ENCODE data around the gene MTMR2.

DNA sequence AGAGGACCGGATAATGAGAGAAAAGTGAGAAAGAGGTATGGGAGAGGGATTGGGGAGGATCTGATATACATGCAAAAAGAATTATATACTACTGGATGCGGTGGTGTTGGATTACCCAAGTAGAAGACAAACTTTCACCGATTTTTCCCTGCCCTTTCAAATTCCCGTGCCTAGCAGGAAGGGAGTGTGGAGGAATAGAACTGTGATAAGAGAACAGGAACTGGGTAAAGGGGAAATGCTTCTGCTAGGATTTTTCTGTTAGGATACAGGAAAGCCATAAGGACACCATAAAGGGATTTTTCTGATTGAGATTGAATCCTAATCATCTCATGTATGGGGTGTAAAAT, 480 bp upstream of the MTMR2 start:
- TF ChIP-seq POLR2A (IDR thresholded peaks at IDR 0.05) (no peak), POLR2AphosphoS5 (IDR thresholded peaks at IDR 0.05) (no peak), EP300 (IDR thresholded peaks at IDR 0.05; ENCODE audit: low read depth) (no peak)
- TF ChIP-seq, protein P1, sequence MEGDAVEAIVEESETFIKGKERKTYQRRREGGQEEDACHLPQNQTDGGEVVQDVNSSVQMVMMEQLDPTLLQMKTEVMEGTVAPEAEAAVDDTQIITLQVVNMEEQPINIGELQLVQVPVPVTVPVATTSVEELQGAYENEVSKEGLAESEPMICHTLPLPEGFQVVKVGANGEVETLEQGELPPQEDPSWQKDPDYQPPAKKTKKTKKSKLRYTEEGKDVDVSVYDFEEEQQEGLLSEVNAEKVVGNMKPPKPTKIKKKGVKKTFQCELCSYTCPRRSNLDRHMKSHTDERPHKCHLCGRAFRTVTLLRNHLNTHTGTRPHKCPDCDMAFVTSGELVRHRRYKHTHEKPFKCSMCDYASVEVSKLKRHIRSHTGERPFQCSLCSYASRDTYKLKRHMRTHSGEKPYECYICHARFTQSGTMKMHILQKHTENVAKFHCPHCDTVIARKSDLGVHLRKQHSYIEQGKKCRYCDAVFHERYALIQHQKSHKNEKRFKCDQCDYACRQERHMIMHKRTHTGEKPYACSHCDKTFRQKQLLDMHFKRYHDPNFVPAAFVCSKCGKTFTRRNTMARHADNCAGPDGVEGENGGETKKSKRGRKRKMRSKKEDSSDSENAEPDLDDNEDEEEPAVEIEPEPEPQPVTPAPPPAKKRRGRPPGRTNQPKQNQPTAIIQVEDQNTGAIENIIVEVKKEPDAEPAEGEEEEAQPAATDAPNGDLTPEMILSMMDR (IDR thresholded peaks at IDR 0.05), result no peak

All from transverse colon (tissue), 4 donors.